Stimulated activated CD4-positive, alpha-beta T cell treated with anti-CD3 and anti-CD28 coated beads, TNF-alpha, amount 100 ng/mL, for 48 hours (primary cell): Measurements from ENCODE around the gene ALDH1L2.

Experiments
- DNase-seq, 3 donors: peaks; one replicate each; pipeline ENCODE4 v3.0.0-alpha.2; 2020; ENCODE audit warnings: low read depth in 3 of 3

ALDH1L2 gene

GRCh38 chr12:105032703-105033357 is 51.4 kb downstream of the ALDH1L2 start:
- no peak for DNase-seq

DNA sequence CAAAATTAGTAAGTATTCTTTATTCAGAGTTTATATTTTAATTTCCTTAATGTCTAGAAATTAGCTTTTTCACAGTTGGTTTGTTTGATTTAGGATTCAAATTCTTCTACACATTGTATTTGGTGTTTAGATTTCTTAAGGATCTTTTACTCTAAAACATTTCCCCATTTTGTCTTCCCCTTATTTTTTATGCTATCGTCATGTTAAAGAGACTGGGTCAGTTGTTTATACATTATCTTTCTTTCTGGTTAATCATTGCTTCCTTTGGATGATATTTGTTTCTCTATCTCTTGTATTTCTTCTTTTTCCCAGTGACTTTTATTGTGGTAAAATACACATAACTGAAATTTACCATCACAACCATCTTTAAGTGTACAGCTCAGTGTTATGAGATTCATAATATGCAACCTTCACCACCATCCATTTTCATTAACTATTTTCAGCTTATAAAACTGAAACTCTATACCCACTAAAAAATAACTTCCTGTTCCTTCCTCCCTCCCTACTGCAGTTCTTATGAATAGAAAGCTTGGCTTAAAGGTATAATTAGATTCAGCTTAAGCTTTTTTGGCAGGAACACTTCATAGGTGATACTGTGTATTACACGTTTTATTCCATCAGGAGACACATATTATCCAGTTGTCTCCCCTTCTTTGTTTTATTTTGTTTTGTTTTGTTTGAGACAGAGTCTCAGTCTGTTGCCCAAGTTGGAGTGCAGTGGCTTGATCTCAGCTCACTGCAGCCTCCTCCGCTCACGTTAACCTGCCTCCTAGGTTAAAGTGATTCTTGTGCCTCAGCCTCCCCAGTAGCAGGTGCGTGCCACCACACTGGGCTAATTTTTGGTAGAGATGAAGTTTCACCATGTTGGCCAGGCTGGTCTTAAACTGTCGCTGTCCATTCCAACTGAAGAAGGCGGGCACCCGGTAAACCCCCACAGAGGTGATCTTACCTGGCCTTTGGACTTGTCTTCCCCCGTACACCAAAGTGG is 53.1 kb downstream of the ALDH1L2 start:
- no peak for DNase-seq

DNA sequence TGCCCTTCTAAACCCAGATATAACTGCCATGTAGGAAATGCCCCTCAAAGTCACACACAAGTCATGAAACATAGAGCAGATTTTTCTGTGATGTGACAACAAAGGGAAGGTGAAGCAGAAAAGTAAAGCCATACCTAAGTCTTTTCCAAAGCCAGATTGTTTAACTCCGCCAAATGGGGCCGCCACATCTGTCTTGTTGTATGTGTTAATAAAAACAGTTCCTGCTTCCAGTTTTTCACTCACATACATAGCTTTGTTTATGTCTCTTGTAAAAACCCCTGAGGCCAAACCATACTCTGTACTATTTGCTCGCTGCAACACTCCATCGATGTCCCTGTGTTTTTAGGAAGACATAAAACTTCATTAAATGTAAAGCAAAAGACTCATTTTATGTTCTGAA is 57.8 kb downstream of the ALDH1L2 start:
- DNase-seq, result no peak

- no peak for DNase-seq
These were observed 58.4 kb downstream of the ALDH1L2 start for GRCh38 chr12:105025890-105026289.

- DNase-seq, result no peak
These were observed 59.3 kb downstream of the ALDH1L2 start for GRCh38 chr12:105024928-105025327.

GRCh38 chr12:105020241-105020962 is 63.9 kb downstream of the ALDH1L2 start:
- DNase-seq, result no peak

GRCh38 chr12:105018776-105019175 is 65.5 kb downstream of the ALDH1L2 start:
- DNase-seq, result no peak

- no peak for DNase-seq
These were observed 66.2 kb downstream of the ALDH1L2 start for GRCh38 chr12:105018012-105018411.

DNA sequence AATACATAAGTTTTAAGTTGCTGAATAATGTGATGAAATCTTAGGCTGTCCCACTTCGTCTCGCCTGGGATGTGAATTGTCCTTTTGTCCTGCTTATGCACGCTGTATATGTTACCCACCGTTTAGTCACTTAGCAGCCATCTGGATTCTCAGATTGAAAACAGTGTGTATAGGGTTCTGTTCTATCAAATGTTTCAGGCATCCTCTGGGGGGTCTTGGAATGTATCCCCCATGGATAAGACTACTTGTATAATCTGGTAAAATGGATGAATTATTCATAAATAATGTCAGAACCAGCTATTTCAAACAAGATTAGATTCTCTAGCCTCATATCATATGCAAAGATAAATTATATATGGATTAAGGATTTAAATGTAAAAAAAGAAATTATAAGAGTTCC is 68.7 kb downstream of the ALDH1L2 start:
- DNase-seq, result no peak

DNA sequence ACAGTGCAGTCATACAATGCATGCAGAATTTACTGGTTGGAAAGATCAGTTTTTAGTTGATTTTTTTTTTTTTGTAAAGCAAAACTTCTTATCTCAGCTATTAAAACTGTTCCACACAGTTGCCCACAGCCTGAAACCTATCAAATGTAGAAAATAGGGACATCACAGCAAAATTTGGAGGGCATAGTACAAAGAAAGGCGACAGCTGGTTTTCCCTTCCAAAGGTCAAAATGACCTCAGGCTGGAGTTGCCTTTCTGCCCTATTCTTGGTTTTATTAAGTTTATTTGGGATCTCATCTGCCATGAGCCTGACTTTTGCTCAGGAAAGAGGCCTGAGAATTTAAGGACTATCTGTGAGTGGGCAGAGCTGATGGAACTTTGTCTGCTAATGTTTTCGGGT is 69.7 kb downstream of the ALDH1L2 start:
- no peak for DNase-seq

GRCh38 chr12:105013892-105014291 is 70.4 kb downstream of the ALDH1L2 start:
- DNase-seq, result no peak

DNA sequence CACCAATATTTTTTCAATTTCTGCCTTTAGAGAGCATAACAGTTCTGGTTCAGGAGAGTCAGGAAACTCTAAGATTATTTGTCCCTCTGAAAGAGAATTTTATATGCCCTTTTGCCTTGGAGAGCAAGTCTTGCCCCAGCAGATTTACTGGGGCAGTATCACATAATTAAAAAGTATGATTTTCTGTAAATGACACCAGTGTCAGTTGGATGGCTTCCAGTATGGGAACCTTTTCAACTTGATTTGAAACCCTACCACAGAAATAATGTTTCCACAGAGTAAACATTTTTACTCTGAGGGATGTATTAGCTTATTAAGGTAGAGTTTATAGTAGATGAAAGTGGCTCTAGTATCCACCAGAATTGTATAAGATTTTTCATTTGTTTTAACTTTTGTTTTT is 82.8 kb downstream of the ALDH1L2 start:
- DNase-seq, result no peak

DNA sequence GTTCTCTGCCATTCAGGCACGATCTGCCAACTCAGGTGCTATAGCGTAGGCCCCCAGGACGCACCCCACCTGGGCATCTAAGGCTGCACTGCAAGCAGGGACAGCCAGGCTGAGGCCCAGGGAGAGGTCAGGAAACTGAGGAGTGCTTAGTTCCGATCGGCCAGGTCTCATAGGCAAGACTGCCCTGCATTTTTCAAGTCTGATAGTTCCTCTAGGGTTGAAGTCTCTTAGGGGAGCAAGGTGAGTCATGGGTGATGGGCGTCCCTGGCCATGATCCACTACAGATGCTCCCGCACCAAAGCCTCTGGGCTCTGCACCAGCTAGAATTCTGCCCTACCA is 84.9 kb downstream of the ALDH1L2 start:
- DNase-seq, result no peak

DNA sequence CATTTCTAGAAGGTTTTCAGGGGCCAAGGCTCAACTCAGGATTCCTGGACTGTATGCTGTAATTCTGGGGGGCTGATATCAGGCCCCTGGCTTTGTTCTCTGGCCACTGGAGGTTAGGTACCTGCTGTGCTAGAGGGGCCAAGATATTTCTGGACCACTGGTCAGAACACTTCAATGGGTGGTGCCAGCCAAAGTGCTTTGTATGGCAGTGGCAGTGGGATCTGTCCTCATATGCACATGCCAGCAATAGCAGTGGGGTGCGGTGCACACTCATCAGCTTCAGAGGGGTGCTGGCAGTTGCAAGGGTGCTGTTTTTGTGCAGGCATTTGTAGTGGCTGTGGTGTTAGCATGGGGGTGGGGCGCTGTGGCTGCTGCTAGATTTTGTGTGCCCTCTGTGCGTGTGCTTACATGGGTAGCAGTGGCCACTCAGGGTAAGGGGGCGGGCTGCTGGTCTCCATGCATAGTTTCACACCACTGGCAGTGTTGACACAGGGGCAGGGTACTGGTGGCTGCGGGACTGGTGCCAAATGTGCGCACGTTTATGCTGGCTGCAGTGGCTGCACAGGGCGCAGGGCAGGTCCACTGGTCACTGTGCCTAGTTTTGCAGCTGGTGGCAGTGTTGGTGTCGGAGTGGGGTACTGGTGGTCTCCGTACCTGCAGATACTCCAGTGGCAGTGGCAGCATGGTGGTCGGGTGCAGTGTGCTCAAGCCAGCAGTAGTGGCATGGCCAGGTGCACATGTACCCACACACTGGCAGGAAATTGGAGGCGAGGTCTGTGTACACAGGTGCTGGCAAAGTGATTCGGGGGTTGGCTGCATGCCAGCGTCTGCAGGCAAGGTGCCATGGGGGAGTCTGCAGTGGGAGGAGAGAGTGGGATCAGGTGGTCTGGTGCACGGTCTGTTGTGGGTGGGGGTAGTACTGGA is 85.6 kb downstream of the ALDH1L2 start:
- no peak for DNase-seq

DNA sequence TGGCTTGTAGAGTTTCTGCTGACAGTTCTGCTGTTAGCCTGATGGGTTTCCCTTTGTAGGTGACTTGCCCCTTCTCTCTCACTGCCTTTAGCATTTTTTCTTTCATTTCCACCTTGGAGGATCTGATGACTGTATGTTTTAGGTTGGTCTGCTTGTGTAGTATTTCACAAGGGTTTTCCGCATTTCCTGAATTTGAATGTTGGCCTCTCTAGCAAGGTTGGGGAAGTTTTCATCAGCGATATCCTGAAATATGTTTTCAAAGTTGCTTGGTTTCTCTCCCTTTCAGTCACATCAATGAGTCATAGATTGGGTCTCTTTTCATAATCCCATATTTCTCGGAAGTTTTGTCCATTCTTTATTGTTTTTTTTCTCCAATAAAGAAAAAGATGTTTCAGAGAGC is 86.7 kb downstream of the ALDH1L2 start:
- no peak for DNase-seq

GRCh38 chr12:104994336-104994735 is 89.9 kb downstream of the ALDH1L2 start:
- DNase-seq, result no peak

DNA sequence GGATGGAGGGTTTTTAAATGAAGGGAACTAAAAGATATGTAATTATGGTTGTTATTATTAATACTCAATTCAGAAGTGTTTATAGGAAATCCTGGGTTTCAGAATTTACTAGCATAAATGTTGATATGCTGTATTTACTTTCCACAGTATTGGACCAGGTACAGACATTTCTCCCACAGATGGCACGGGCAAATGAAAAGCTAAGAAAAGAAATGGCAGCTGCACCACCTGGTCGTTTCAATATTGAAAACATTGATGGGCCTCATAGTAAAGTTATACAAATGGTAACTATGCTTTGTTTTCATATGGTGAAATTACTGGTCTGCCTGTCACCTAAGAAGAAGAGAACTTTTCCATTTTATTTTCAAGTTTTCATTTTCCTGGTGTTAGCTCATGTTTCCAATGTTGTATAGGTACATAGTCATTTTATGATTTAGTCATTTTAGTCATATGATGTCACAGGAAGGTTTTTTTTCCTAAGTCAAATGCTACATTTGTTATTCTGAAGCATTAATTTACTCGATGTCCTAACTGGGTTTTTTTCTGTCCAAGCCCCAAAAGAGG is 92.6 kb downstream of the ALDH1L2 start:
- DNase-seq, result no peak

DNA sequence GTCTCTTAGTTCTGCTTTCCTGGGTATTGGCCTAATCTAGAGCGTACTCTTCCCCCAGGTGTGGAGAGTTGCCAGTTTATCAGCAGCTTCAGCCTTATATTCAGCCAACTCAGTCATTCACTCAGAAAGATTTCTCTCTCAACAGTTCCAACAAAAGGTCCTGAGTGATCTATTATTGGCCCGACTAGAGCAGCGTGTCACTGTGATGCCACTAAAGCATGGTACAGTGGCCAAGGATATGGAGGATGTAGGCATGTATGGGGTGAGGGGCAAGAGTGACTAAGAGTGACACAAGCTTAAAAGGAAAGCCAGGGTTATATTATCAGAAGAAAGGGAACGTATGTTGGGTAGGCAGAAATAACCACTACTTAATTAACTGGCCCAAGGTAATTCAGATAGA is 93.3 kb downstream of the ALDH1L2 start:
- no peak for DNase-seq

DNA sequence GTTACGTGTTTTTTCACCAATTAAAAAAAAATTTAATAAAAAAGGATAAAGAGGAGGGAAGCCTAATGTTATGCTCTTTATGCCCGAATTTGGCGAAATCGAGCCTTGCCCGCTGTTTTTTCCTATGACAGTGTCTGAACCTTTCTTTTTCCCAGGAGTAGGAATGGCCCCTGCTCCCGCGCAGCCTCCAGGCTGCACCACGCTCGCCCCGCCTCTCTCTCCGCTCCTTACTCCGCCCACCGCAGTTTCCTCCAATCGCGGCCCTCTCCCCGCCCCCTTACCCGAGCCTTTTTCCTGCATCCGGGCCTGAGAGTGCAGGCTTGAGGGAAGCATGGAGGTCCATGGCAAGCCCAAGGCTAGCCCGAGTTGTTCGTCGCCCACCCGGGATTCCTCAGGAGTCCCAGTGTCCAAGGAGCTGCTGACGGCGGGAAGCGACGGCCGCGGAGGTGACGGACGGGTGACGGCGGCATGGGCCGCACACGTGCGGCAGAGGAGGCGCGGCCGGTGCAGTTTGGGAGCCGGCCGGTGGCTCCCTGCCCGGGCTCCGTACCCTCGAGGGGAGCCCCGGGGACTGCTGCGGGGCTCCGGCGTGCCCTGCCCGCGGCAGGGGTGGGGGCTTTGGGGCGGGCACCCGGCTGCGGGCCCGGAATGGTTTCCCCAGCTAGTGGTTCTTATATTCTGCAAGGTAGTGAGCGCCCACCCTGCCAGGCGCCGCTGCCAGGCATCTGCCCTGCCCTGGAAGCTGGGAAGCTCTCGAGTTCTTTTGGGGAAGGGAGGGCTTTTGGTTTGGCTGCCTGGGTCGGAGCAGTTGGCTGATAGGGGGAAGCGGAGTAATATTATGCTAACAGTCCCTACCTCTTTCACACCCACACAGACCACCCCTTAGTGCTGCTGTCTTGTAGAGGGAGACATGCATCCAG is 98.0 kb downstream of the ALDH1L2 start, which contains the start of gene NOPCHAP1:
NOPCHAP1 (plus strand) TSS at position 295 of the 920 bp plus-strand sequence; CDS start at position 332, 37 bp downstream.
- peak; percentile 62 to 90 (median 69) for DNase-seq

DNA sequence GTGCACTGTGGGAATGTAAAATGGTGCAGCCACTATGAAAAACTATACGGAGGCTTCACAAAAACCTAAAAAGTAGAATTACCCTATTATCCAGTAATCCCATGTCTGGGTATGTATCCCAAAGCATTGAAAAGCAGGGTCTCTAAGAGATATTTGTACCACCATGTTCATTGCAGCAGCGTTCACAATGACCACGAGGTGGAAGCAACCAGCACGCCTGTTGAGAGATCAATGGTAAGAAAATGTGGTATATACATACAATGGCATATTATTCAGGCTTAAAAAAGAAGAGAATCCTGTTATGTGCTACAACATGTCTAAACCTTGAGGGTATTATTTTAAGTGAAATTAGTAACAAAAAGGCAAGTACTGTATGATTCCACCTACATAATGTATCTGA is 99.1 kb downstream of the ALDH1L2 start:
- DNase-seq, result no peak
